Lung (tissue), 12 donors: ENCODE results near the gene FAM124B. TPM values are rescaled to one million over a fixed set of nuclear protein-coding genes. Genes with fewer than 3 reads are reported as not detected.

Source experiments
- ATAC-seq: fragments of 200-7000 bp; cut with Tn5 transposase; one replicate; pipeline ENCODE4 v1.9.1; 2020; ENCODE audit warnings: moderate number of reproducible peaks; ENCODE audit not compliant: insufficient read depth, low FRiP score
- DNase-seq, 3 donors: peaks; one replicate each; pipeline ENCODE4 v3.0.0-alpha.2; 2013 to 2017
- H3K27ac ChIP-seq, 2 donors: one replicate each; pipeline ENCODE4 v1.5.1; 2013; ENCODE audit warnings: mild to moderate bottlenecking in 2 of 2, moderate library complexity in 2 of 2, control low read depth in 1 of 2, inconsistent platforms in 1 of 2, low read depth in 1 of 2, low read length in 1 of 2
- H3K27me3 ChIP-seq, 3 donors: one replicate each; pipeline ENCODE4 v1.5.1; 2013; ENCODE audit warnings: low read length in 2 of 3; ENCODE audit not compliant: control insufficient read depth in 3 of 3, insufficient read depth in 3 of 3
- H3K36me3 ChIP-seq, 4 donors: one replicate each; pipeline ENCODE4 v1.5.1; 2013; ENCODE audit warnings: low read length in 4 of 4, mild to moderate bottlenecking in 1 of 4, moderate library complexity in 1 of 4; ENCODE audit not compliant: control insufficient read depth in 4 of 4, insufficient read depth in 4 of 4
- H3K4me1 ChIP-seq, 5 donors: one replicate each; pipeline ENCODE4 v1.5.1; 2013; ENCODE audit warnings: low read length in 5 of 5, mild to moderate bottlenecking in 2 of 5, moderate library complexity in 1 of 5; ENCODE audit not compliant: control insufficient read depth in 5 of 5, insufficient read depth in 5 of 5
- H3K4me3 ChIP-seq: one replicate; pipeline ENCODE4 v1.5.1; 2013; ENCODE audit warnings: mild to moderate bottlenecking, control low read depth, moderate library complexity
- H3K9ac ChIP-seq, 2 donors: one replicate each; pipeline ENCODE4 v1.5.1; 2013; ENCODE audit warnings: low read length in 2 of 2, control low read depth in 1 of 2; ENCODE audit not compliant: insufficient read depth in 1 of 2
- H3K9me3 ChIP-seq, 4 donors: one replicate each; pipeline ENCODE4 v1.5.1; 2013; ENCODE audit warnings: low read length in 3 of 4, mild to moderate bottlenecking in 1 of 4, moderate library complexity in 1 of 4; ENCODE audit not compliant: control insufficient read depth in 4 of 4, insufficient read depth in 3 of 4
- CTCF ChIP-seq: IDR thresholded peaks from 2 replicates; pipeline ENCODE4 v1.5.1; 2012; ENCODE audit warnings: mild to moderate bottlenecking; ENCODE audit errors: control extremely low read depth, extremely low read depth
- WGBS, 2 donors: extraction: QIAGEN DNeasy Blood & Tissue Kit; methylation state at CpG; one replicate each; pipeline ENCODE4 v1.1.7; 2013; 5-methylcytosine and 5-hydroxymethylcytosine counted together
- polyA plus RNA-seq, 2 donors: library from polyadenylated mRNA; stranded (reverse); fragments of 200-250 nt; gene quantifications; one replicate each; pipeline ENCODE4 v1.2.1, GENCODE V29; 2013
- total RNA-seq, 2 donors: library from RNA; depleted of rRNA in 1 of 2; stranded (reverse); fragments of >200 nt in 1 of 2; gene quantifications; one replicate each; pipeline ENCODE4 v1.2.1, GENCODE V29; 2014 to 2021
- donor health status: control.
- donor health status: control.
- donor health status: Bipolar disorder and iron deficiency.
- donor health status: healthy.
- donor health status: DM: yes; HTN: yes; CAD: no.

Gene FAM124B
- total and polyA plus RNA-seq, 4 donors, result 0.71 to 21.4 (median 1.7) TPM

- H3K27ac ChIP-seq, result no peak overlapping the region
- DNase-seq (peak in 1 of 3 donors; percentile 26), ATAC-seq (no peak)
- no peaks in the 10 kb centered on the region for H3K9me3 ChIP-seq
- no peak overlapping the region for H3K9ac ChIP-seq
- 60 to 65% methylated on average over 5 of the region's 5 CpGs for WGBS, 2 donors
- H3K27me3 ChIP-seq, result no peaks in the 10 kb centered on the region
- H3K36me3 ChIP-seq, result no peaks in the 10 kb centered on the region
- no peak for TF ChIP-seq CTCF
- peaks cover 0 to 10% (median 6%) of the 10 kb centered on the region in 5 donors for H3K4me1 ChIP-seq
- H3K4me3 ChIP-seq, result no peak overlapping the region
These were observed 39.1 kb upstream of the FAM124B start for GRCh38 chr2:224440988-224441387.

GRCh38 chr2:224438726-224439125 lies 36.8 kb upstream of the FAM124B start:
- Histone ChIP-seq H3K4me3 (no peak overlapping the region), H3K9me3 (no peaks in the 10 kb centered on the region), H3K4me1 (peaks cover 0 to 6% (median 6%) of the 10 kb centered on the region in 5 donors), H3K36me3 (no peaks in the 10 kb centered on the region), H3K9ac (no peak overlapping the region), H3K27ac (no peak overlapping the region), H3K27me3 (no peaks in the 10 kb centered on the region)
- DNase-seq, result no peak
- no peak for TF ChIP-seq CTCF
- ATAC-seq, result no peak

- Histone ChIP-seq H3K4me3 (no peak overlapping the region), H3K9ac (no peak overlapping the region), H3K27me3 (no peaks in the 10 kb centered on the region), H3K4me1 (peaks cover 0 to 6% (median 0%) of the 10 kb centered on the region in 5 donors), H3K27ac (no peak overlapping the region), H3K9me3 (no peaks in the 10 kb centered on the region), H3K36me3 (no peaks in the 10 kb centered on the region)
- WGBS, 2 donors, result 98 to 100% methylated on average over 1 of the region's 1 CpG
- ATAC-seq (no peak), DNase-seq (no peak)
- no peak for TF ChIP-seq CTCF
These were observed 34.7 kb upstream of the FAM124B start for GRCh38 chr2:224436634-224437033.

- no peak overlapping the region for H3K9ac ChIP-seq
- no peaks in the 10 kb centered on the region for H3K36me3 ChIP-seq
- no peak for ATAC-seq
- no peak overlapping the region for H3K4me3 ChIP-seq
- H3K27me3 ChIP-seq, result no peaks in the 10 kb centered on the region
- H3K27ac ChIP-seq, result no peak overlapping the region
- WGBS, 2 donors, result 64 to 81% methylated on average over 4 of the region's 4 CpGs
- TF ChIP-seq CTCF, result no peak
- H3K4me1 ChIP-seq, result no peaks in the 10 kb centered on the region
- no peak for DNase-seq
- no peaks in the 10 kb centered on the region for H3K9me3 ChIP-seq
These were observed 32.7 kb upstream of the FAM124B start for GRCh38 chr2:224434618-224435017.
